ENCODE measurements around the gene KHDRBS2.

KHDRBS2 gene

DNA sequence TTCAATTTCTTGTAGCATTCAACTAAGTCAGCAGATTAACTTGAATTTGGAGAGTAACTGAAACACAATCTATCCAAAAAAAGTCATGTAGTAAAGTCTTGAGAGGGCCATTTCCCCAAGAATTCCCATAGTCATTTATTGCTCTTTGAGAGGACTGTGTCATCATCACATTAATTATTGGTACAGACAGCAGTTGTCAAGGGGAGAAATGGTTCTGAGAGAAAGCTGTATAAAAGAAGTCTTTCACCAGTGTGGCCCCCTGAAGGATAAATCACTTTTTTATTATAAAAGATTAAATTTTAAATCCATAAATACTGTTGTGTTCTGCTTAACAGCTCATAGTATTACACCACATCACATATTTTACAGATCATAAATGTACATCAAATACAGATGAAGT, 111.5 kb downstream of the KHDRBS2 start:
- DNase-seq, result no peak

DNA sequence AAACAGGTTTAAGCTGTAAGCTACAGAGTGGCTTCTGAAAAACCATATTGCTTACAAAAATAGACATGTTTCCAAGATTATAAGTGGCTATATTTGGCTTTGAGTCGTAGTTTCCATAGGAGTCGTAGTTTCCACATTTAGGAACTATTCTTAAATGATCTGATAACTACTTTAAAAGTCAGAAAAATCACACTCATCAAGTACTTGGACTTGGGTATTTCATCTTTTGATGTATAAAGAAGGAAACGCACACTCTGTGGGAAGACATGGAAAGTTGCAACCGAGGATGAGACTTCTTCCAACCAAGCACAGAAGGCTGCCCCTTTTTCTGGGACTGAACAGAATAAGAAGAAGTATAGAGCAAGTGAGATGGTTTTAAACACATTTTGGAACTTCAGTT, 118.3 kb downstream of the KHDRBS2 start:
- no peak for DNase-seq

DNA sequence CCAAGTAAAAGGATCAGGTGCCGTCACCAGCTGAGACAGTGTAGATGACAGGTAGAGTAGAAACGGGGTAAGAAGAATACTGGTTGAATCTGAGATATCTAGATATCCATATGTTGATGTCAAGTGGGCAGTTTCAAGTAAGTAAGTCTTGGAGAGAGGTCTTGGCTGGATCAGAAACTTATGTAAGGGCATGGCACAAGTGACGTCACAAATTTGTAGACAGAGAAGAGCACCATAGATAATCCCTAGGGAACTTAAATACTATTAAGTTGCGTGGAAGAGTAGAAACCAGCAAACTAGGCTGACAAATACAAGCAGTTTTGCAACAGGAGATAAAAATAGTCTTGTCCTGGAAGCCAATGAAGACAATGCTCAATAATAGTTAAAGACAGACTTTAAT, 123.2 kb downstream of the KHDRBS2 start:
- DNase-seq, result no peak

- no peak for DNase-seq
Observed at GRCh38 chr6:62152796-62153195, 133.2 kb downstream of the KHDRBS2 start.

- DNase-seq, result no peak
Observed at GRCh38 chr6:62150048-62150663, 135.9 kb downstream of the KHDRBS2 start.

GRCh38 chr6:62146954-62147853, 138.8 kb downstream of the KHDRBS2 start:
- DNase-seq, result no peak

DNA sequence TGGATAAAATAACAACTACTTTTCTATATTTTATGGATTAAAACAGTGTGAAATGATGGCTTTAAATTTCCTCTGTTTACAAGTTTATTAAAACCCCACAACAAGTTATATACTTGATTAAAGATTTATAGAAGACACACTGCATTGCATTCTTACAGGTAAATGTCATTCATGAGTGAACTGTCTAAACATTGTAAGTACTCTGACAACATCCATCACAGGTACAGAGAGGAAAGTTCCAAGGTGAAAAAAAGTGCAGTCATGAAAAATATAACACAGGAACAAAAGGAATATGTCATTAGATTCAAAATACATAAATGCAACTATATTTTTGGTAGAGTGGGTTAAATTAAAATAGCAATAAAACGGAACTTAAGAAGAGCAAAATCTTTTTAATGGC, 156.9 kb downstream of the KHDRBS2 start:
- DNase-seq, result no peak

GRCh38 chr6:62119401-62119800, 166.6 kb downstream of the KHDRBS2 start:
- DNase-seq, result no peak

GRCh38 chr6:62103186-62103859, 182.7 kb downstream of the KHDRBS2 start:
- DNase-seq, result no peak

GRCh38 chr6:62102387-62102786, 183.6 kb downstream of the KHDRBS2 start:
- DNase-seq, result no peak

- no peak for DNase-seq
Observed at GRCh38 chr6:62090442-62091229, 195.4 kb downstream of the KHDRBS2 start.

DNA sequence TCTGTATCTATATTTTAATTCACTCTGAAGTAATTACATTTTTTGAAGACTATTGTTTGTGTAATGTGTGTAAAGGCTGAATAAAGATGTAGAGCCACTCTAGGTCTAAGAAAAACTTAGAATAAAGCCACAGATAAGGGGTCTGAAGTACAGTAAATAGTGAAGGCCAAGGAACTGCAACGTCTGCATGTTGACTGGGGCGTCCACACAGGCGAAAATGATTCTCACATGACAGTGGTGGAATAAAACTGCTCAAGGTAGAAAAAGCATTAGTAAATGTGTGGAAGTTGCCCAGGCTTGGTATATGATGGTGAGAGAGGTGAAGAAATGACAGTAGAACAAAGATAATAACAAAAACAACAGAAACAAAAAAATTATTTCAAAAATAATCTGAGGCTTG, 196.2 kb downstream of the KHDRBS2 start:
- DNase-seq, result no peak

DNA sequence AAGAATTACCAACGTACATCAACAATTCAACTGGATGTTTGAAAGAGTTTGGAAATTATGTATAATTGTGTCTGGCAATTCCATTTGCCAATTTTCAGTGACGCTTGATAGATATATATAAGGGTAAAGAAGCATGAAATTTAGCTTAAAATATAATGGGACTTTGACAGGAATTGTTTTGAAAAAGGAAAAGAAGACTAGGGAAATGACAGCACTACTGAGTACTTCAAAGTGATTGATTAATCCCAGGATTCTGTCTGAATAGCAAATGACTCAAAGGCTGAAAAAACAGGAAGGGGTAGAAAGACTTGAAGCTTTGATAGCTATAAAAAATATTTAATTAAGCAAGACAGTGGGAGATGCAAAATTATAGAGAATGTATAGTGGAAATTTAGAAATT, 200.0 kb downstream of the KHDRBS2 start:
- no peak for DNase-seq

DNA sequence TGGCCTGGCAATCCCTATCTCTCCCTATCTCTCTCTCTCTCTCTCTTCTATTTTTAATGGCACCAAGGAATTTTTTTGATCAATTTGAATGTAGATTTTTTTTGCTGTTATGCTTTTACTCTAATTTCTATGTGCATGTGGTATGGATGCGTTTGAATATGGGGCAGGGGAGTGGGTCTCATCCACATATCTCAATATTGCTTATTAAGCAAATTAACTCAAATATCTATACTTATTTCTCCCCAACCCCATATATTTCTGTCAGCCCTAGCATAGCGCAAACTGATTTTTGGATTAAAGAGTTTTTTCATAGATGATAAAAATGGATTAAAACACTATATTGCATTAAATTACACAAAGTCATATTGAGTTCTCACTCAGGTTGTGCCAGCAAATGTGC, 210.2 kb downstream of the KHDRBS2 start:
- DNase-seq, result no peak

- no peak for DNase-seq
Observed at GRCh38 chr6:62059901-62060300, 226.1 kb downstream of the KHDRBS2 start.

DNA sequence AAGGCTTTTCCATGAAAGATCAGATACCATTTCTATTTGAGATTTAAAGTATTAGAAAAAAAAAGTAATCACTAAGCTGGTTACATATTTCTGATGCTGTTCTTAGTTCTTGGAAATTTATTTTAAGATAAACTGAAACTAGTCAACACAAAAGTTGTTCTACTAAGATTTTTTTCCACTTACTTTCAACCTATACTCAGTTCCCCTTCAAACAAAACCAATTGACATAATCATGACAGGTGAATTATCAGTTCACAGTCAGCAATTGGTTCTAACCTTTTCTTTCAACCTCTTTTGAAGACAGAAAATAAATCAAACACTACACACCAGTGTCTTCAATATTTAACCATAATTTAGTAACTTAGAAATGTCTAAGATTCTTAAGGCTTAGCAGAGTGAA, 228.7 kb downstream of the KHDRBS2 start:
- no peak for DNase-seq

DNA sequence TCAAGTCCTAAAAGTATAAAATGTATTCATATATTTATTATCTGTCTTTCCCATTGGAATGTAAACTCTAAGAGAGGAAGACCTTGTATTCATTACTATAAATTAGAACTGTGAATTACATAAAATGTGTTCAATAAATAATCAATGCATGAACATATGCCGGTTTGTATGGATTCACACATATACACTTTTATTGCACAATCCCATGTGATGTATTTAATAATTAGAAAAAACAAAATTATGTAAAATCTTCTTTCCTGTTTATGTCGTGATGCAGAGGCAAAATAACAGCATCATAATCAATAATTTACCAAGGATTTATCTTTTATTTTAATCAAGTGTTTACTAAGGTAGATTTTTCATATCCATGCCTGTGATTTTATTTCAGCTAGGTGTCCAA, 240.5 kb downstream of the KHDRBS2 start:
- no peak for DNase-seq

GRCh38 chr6:62043084-62043483, 242.9 kb downstream of the KHDRBS2 start:
- no peak for DNase-seq

- no peak for DNase-seq
Observed at GRCh38 chr6:62042429-62042828, 243.6 kb downstream of the KHDRBS2 start.

DNA sequence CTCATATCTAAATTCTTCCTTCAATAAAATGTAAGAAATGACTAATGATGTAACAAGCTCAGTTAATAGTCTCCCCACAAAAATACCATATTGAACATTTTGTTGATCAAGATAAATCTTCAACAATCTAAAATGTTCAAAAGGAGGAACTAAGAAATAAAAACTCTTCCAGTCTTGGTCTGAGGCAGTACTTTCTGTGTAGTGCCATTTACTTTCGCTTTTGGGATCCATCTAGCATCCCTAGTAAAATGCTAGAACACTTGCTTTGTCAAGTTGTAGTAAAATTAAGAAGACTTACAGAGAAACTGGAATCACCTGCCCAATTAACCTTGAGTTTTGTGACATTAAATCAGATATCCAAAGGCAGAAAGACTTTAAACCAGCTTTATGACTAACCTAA, 246.4 kb downstream of the KHDRBS2 start:
- DNase-seq, result no peak

DNA sequence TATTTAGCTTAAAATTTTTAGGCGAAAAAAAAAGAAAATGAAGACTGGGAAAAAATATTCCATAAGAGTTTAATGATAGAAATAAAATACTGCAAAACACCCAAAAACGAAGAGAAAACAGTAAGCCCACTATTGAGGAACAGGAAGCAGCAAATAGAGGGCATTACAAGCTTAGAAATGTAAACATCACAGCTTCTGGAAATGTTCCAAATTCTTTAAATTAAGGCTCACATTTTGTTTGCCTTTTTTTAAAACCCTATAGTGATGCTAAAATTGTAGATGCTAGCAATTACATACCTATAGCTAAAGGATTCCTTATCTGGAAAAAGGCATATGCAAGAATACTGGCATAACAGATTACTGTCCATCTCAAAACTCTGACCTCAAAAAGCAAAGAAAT, 248.6 kb downstream of the KHDRBS2 start:
- no peak for DNase-seq

- DNase-seq, result no peak
Observed at GRCh38 chr6:62035952-62036351, 250.1 kb downstream of the KHDRBS2 start.

GRCh38 chr6:62013719-62014118, 272.3 kb downstream of the KHDRBS2 start:
- DNase-seq, result no peak
